ENCODE measurements around the gene MEOX1. TPM values are rescaled to one million over a fixed set of nuclear protein-coding genes. Genes with fewer than 3 reads are reported as not detected.

MEOX1 gene
- total RNA-seq, 4 donors from 2014 or later = 0.32 to 4.5 (median 0.96) TPM; not detected in 1

- 53 to 72% methylated on average over 4 to 5 of the region's 5 CpGs for WGBS, 2 donors (ENCODE audit: low coverage in 1 of 2)
- intact Hi-C loops (cut with DNase I; ENCODE audit: low total_unique reads) = no loop called here
These were observed 34.1 kb downstream of the MEOX1 start for GRCh38 chr17:43627653-43628052.

GRCh38 chr17:43626023-43626422 lies 35.7 kb downstream of the MEOX1 start:
- H3K27ac ChIP-seq = no peak overlapping the region
- no peak for DNase-seq
- no peak for TF ChIP-seq POLR2AphosphoS5 (IDR thresholded peaks at IDR 0.05)
- TF ChIP-seq EP300 (IDR thresholded peaks at IDR 0.05; ENCODE audit: low read depth) = no peak
- TF ChIP-seq CTCF (IDR thresholded peaks at IDR 0.05) = no peak
- no peak for TF ChIP-seq POLR2A (IDR thresholded peaks at IDR 0.05)
- H3K4me1 ChIP-seq = peaks cover 0 to 5% (median 1%) of the 10 kb centered on the region in 4 donors
- no peak overlapping the region for H3K4me3 ChIP-seq
- in situ Hi-C loops (cut with MboI; ENCODE audit: low pct_ligation_motif_present in 1 of 4, low pct_unique_long_range_greater_than_20kb in 1 of 4, low sequenced_read_pairs in 3 of 4) (no loop called here), intact Hi-C loops (cut with DNase I; ENCODE audit: low total_unique reads) (no loop called here)
- H3K27me3 ChIP-seq = peaks cover 4% of the 10 kb centered on the region
- no peaks in the 10 kb centered on the region for H3K9me3 ChIP-seq
- H3K36me3 ChIP-seq = no peaks in the 10 kb centered on the region
- 56 to 63% methylated on average over 1 to 3 of the region's 3 CpGs for WGBS, 2 donors (ENCODE audit: low coverage in 1 of 2)

More at GRCh38 chr17:43627653-43628052, 34.1 kb downstream of the MEOX1 start:
- TF ChIP-seq POLR2A (IDR thresholded peaks at IDR 0.05) (no peak), EP300 (IDR thresholded peaks at IDR 0.05; ENCODE audit: low read depth) (no peak), CTCF (IDR thresholded peaks at IDR 0.05) (no peak), POLR2AphosphoS5 (IDR thresholded peaks at IDR 0.05) (no peak)
- DNase-seq = no peak
- Histone ChIP-seq H3K27ac (no peak overlapping the region), H3K4me1 (peaks cover 0 to 5% (median 1%) of the 10 kb centered on the region in 4 donors), H3K27me3 (no peaks in the 10 kb centered on the region), H3K9me3 (no peaks in the 10 kb centered on the region), H3K36me3 (no peaks in the 10 kb centered on the region), H3K4me3 (no peak overlapping the region)
- in situ Hi-C loops (cut with MboI; ENCODE audit: low pct_ligation_motif_present in 1 of 4, low pct_unique_long_range_greater_than_20kb in 1 of 4, low sequenced_read_pairs in 3 of 4) = no loop called here

- Histone ChIP-seq H3K27me3 (peaks cover 4% of the 10 kb centered on the region), H3K9me3 (no peaks in the 10 kb centered on the region), H3K27ac (no peak overlapping the region), H3K4me1 (peaks cover 0 to 5% (median 1%) of the 10 kb centered on the region in 4 donors), H3K36me3 (no peaks in the 10 kb centered on the region), H3K4me3 (no peak overlapping the region)
- in situ Hi-C loops (cut with MboI; ENCODE audit: low pct_ligation_motif_present in 1 of 4, low pct_unique_long_range_greater_than_20kb in 1 of 4, low sequenced_read_pairs in 3 of 4) = no loop called here
- intact Hi-C loops (cut with DNase I; ENCODE audit: low total_unique reads) = loop anchor here (1.0 kb wide), 1 partner anchor 40 kb away; no protein-coding TSS in a partner anchor
- no peak for DNase-seq
- TF ChIP-seq CTCF (IDR thresholded peaks at IDR 0.05) = no peak
- TF ChIP-seq EP300 (IDR thresholded peaks at IDR 0.05; ENCODE audit: low read depth) = no peak
- no peak for TF ChIP-seq POLR2AphosphoS5 (IDR thresholded peaks at IDR 0.05)
- TF ChIP-seq POLR2A (IDR thresholded peaks at IDR 0.05) = no peak
These were observed 36.1 kb downstream of the MEOX1 start for GRCh38 chr17:43625606-43626005.

- Histone ChIP-seq H3K27ac (no peak overlapping the region), H3K4me3 (no peak overlapping the region), H3K9me3 (no peaks in the 10 kb centered on the region), H3K27me3 (peaks cover 4% of the 10 kb centered on the region), H3K4me1 (peaks cover 0 to 4% (median under 1%) of the 10 kb centered on the region in 4 donors), H3K36me3 (no peaks in the 10 kb centered on the region)
- TF ChIP-seq CTCF (IDR thresholded peaks at IDR 0.05) = no peak
- no peak for TF ChIP-seq POLR2A (IDR thresholded peaks at IDR 0.05)
- WGBS, 2 donors (ENCODE audit: low coverage in 1 of 2) = 59 to 77% methylated on average over 2 of the region's 2 CpGs
- in situ Hi-C loops (cut with MboI; ENCODE audit: low pct_ligation_motif_present in 1 of 4, low pct_unique_long_range_greater_than_20kb in 1 of 4, low sequenced_read_pairs in 3 of 4) (no loop called here), intact Hi-C loops (cut with DNase I; ENCODE audit: low total_unique reads) (no loop called here)
- no peak for DNase-seq
These were observed 41.1 kb downstream of the MEOX1 start for GRCh38 chr17:43620581-43620980.
